Keratinocyte (primary cell): ENCODE data around the gene ACSF3. TPM values are rescaled to one million over a fixed set of nuclear protein-coding genes. Genes with fewer than 3 reads are reported as not detected.

ENCODE experiments used
- DNase-seq: peaks from one replicate; pipeline ENCODE4 v3.0.0-alpha.2; 2011; ENCODE audit warnings: low read depth, missing footprints, low spot score
- FAIRE-seq: peaks from 2 replicates; lab custom pipeline; 2011; peaks lifted over from hg19 to GRCh38; lab: Jason Lieb, UNC
- H2AFZ ChIP-seq: 2 replicates; pipeline ENCODE4 v1.6.0; 2012; ENCODE audit warnings: low read length, control low read depth, inconsistent platforms; ENCODE audit not compliant: control insufficient read depth
- H3K27ac ChIP-seq: 2 replicates; pipeline ENCODE4 v1.5.1; 2011; ENCODE audit warnings: low read length; ENCODE audit not compliant: control insufficient read depth, insufficient read depth
- H3K27me3 ChIP-seq: 3 replicates; pipeline ENCODE4 v1.6.0; 2011; ENCODE audit warnings: low read length; ENCODE audit not compliant: control insufficient read depth, insufficient read depth; ENCODE audit errors: extremely low read depth
- H3K36me3 ChIP-seq, 2 experiments: 2 replicates in 1 of 2; 3 replicates in 1 of 2; pipeline ENCODE4 v1.5.1; 2011; ENCODE audit warnings: low read length in 2 of 2, mild to moderate bottlenecking in 1 of 2; ENCODE audit not compliant: control insufficient read depth in 2 of 2, insufficient read depth in 2 of 2; ENCODE audit errors: extremely low read depth in 1 of 2
- H3K4me1 ChIP-seq: 3 replicates; pipeline ENCODE4 v1.5.1; 2011; ENCODE audit warnings: low read length; ENCODE audit not compliant: control insufficient read depth, insufficient read depth; ENCODE audit errors: extremely low read depth
- H3K4me2 ChIP-seq: 3 replicates; pipeline ENCODE4 v1.6.0; 2011; ENCODE audit warnings: low read depth, low read length; ENCODE audit not compliant: control insufficient read depth, insufficient read depth; ENCODE audit errors: extremely low read depth
- H3K4me3 ChIP-seq, 3 experiments: fragments of 200-600 bp in 1 of 3; sonication (generic) in 1 of 3; 2 replicates in 2 of 3; 3 replicates in 1 of 3; pipeline ENCODE4 v1.5.1; 2011 to 2016; ENCODE audit warnings: low read length in 3 of 3, mild to moderate bottlenecking in 3 of 3, control low read depth in 2 of 3, inconsistent platforms in 1 of 3, low read depth in 1 of 3, mixed read lengths in 1 of 3, mixed run types in 1 of 3, moderate library complexity in 1 of 3; ENCODE audit not compliant: control insufficient read depth in 2 of 3, insufficient read depth in 2 of 3; ENCODE audit errors: extremely low read depth in 1 of 3
- H3K79me2 ChIP-seq: 2 replicates; pipeline ENCODE4 v1.6.0; 2012; ENCODE audit warnings: low read length; ENCODE audit not compliant: control insufficient read depth, insufficient read depth
- H3K9ac ChIP-seq: 3 replicates; pipeline ENCODE4 v1.6.0; 2011; ENCODE audit warnings: low read length; ENCODE audit not compliant: control insufficient read depth, insufficient read depth; ENCODE audit errors: extremely low read depth
- H3K9me1 ChIP-seq: 3 replicates; pipeline ENCODE4 v1.6.0; 2011; ENCODE audit warnings: low read length; ENCODE audit not compliant: control insufficient read depth, insufficient read depth; ENCODE audit errors: extremely low read depth
- H3K9me3 ChIP-seq: 2 replicates; pipeline ENCODE4 v1.5.1; 2012; ENCODE audit warnings: low read depth, low read length; ENCODE audit not compliant: control insufficient read depth
- H4K20me1 ChIP-seq: 3 replicates; pipeline ENCODE4 v1.6.0; 2011; ENCODE audit warnings: low read length; ENCODE audit not compliant: control insufficient read depth, insufficient read depth; ENCODE audit errors: extremely low read depth
- CTCF ChIP-seq, 3 experiments: IDR thresholded peaks in 1 of 3; conservative IDR thresholded peaks in 1 of 3; optimal IDR thresholded peaks in 1 of 3; 2 replicates in 2 of 3; 3 replicates in 1 of 3; pipeline versions ENCODE3 to v1.5.1; 2011; ENCODE audit warnings: low read length in 3 of 3, mild to moderate bottlenecking in 3 of 3, moderate library complexity in 2 of 3, control low read depth in 1 of 3, inconsistent platforms in 1 of 3; ENCODE audit not compliant: insufficient read depth in 2 of 3; ENCODE audit errors: extremely low read depth in 1 of 3
- EZH2 ChIP-seq: IDR thresholded peaks from one replicate; pipeline ENCODE4 v1.6.1; 2012; ENCODE audit warnings: inconsistent platforms, mild to moderate bottlenecking, low read length, moderate library complexity
- dilution Hi-C: fragments of 300-500 bp; cut with MboI; formaldehyde crosslinking; loops from one replicate; pipeline ENCODE4 v1.7.0; 2020; ENCODE audit warnings: low sequenced_read_pairs; ENCODE audit not compliant: extremely low pct_ligation_motif_present
- polyA plus RNA-seq, 5 experiments: library from polyadenylated mRNA; depleted of rRNA in 3 of 5; stranded (reverse) in 3 of 5; stranded (forward) in 1 of 5; unstranded in 1 of 5; fragments of >200 nt; gene quantifications; 1 replicate in 1 of 5; 2 replicates in 3 of 5; 3 replicates in 1 of 5; pipeline versions ENCODE4 v1.2.1 to v1.2.3, GENCODE V29; 2011 to 2012; ENCODE audit warnings: missing spikeins in 2 of 5, low read depth in 1 of 5, low replicate concordance in 1 of 5

ACSF3 gene
- polyA plus RNA-seq, 1 donor (not counting 4 experiments of a cell fraction or from before 2014, with no cell fraction given), result 13.4 TPM

- Histone ChIP-seq H2AFZ (no peak overlapping the region), H3K9me3 (no peaks in the 10 kb centered on the region), H3K27me3 (peaks cover 57% of the 10 kb centered on the region), H3K79me2 (no peaks in the 10 kb centered on the region), H3K36me3 (no peaks in the 10 kb centered on the region), H3K9me1 (no peaks in the 10 kb centered on the region), H3K9ac (no peak overlapping the region), H3K27ac (no peak overlapping the region), H3K4me3 (no peak overlapping the region), H3K4me2 (no peak overlapping the region), H3K4me1 (peaks cover 7% of the 10 kb centered on the region), H4K20me1 (peaks cover 2% of the 10 kb centered on the region)
- TF ChIP-seq CTCF (optimal IDR thresholded peaks at IDR 0.05 in 1 of 3, IDR thresholded peaks at IDR 0.05 in 1 of 3, conservative IDR thresholded peaks at IDR 0.05 in 1 of 3; ENCODE audit: extremely low read depth in 1 of 3, insufficient read depth in 2 of 3, low read length in 3 of 3) (peak in 2 of 3 experiments; percentile 10 to 29), EZH2 (no peak)
- FAIRE-seq, result no peak
- dilution Hi-C loops, result no loop called here
- no peak for DNase-seq
Observed at GRCh38 chr16:89168381-89169189, 74.9 kb downstream of the ACSF3 start.

- Histone ChIP-seq H3K4me3 (no peak overlapping the region), H3K9ac (no peak overlapping the region), H3K4me1 (peaks cover 7% of the 10 kb centered on the region), H3K27ac (no peak overlapping the region), H3K9me3 (no peaks in the 10 kb centered on the region), H3K9me1 (no peaks in the 10 kb centered on the region), H3K27me3 (peaks cover 67% of the 10 kb centered on the region), H3K4me2 (no peak overlapping the region), H3K79me2 (no peaks in the 10 kb centered on the region), H2AFZ (no peak overlapping the region), H4K20me1 (peaks cover 2% of the 10 kb centered on the region), H3K36me3 (no peaks in the 10 kb centered on the region)
- TF ChIP-seq EZH2, result no peak
- no peak for TF ChIP-seq CTCF (optimal IDR thresholded peaks at IDR 0.05 in 1 of 3, IDR thresholded peaks at IDR 0.05 in 1 of 3, conservative IDR thresholded peaks at IDR 0.05 in 1 of 3; ENCODE audit: extremely low read depth in 1 of 3, insufficient read depth in 2 of 3, low read length in 3 of 3)
- DNase-seq, result no peak
- dilution Hi-C loops, result no loop called here
- no peak for FAIRE-seq
Observed at GRCh38 chr16:89169778-89170177, 76.1 kb downstream of the ACSF3 start.
